GM21515 (cell line): ENCODE measurements around the gene MDM2.
A peak's percentile ranks its signal among the peaks of the same experiment; 100 is the strongest.
"Not testable (repeated sequence)": the region's sequence is repeated elsewhere in the genome, so short reads cannot be mapped to it uniquely, and the experiment has no call there.

Experiments
- ATAC-seq: cut with Tn5 transposase; IDR thresholded peaks from one replicate; pipeline ENCODE4 v1.9.1; 2021; ENCODE audit not compliant: unreplicated experiment

The MDM2 gene

GRCh38 chr12:68804657-68805591 lies 3.1 kb upstream of the MDM2 start:
- no peak for ATAC-seq

GRCh38 chr12:68805592-68806120 lies 2.3 kb upstream of the MDM2 start:
- no peak for ATAC-seq

GRCh38 chr12:68806488-68807237 lies 1.3 kb upstream of the MDM2 start:
- ATAC-seq = no peak

GRCh38 chr12:68807274-68807575 lies 752 bp upstream of the MDM2 start:
- ATAC-seq = not testable (repeated sequence)

- ATAC-seq = peak; percentile 48
Observed at GRCh38 chr12:68808388-68809189, 612 bp downstream of the MDM2 start.

- ATAC-seq = no peak
Observed at GRCh38 chr12:68809190-68810026, 1.4 kb downstream of the MDM2 start.

GRCh38 chr12:68810027-68810389 lies 2.0 kb downstream of the MDM2 start:
- not testable (repeated sequence) for ATAC-seq

- not testable (repeated sequence) for ATAC-seq
Observed at GRCh38 chr12:68811573-68811972, 3.6 kb downstream of the MDM2 start.

GRCh38 chr12:68812553-68813241 lies 4.7 kb downstream of the MDM2 start:
- ATAC-seq = no peak

GRCh38 chr12:68813242-68813593 lies 5.2 kb downstream of the MDM2 start:
- no peak for ATAC-seq

GRCh38 chr12:68814490-68815231 lies 6.7 kb downstream of the MDM2 start:
- ATAC-seq = no peak

GRCh38 chr12:68815232-68815927 lies 7.4 kb downstream of the MDM2 start:
- no peak for ATAC-seq

GRCh38 chr12:68815928-68816800 lies 8.2 kb downstream of the MDM2 start:
- no peak for ATAC-seq

GRCh38 chr12:68819481-68819880 lies 11.5 kb downstream of the MDM2 start:
- ATAC-seq = not testable (repeated sequence)

- no peak for ATAC-seq
Observed at GRCh38 chr12:68821357-68822188, 13.6 kb downstream of the MDM2 start.

- no peak for ATAC-seq
Observed at GRCh38 chr12:68823696-68824095, 15.7 kb downstream of the MDM2 start.

GRCh38 chr12:68824131-68824530 lies 16.2 kb downstream of the MDM2 start:
- ATAC-seq = no peak
